ACC112 (cell line): ENCODE results near the gene CCT3.

Experiments
- H2AFZ ChIP-seq: fragments of 200-600 bp; sonication (generic); one replicate; pipeline ENCODE4 v1.6.0; 2017; ENCODE audit warnings: antibody characterized with exemption, low read length; ENCODE audit not compliant: unreplicated experiment
- H3K27ac ChIP-seq: fragments of 200-600 bp; sonication (generic); 2 replicates; pipeline ENCODE4 v1.5.1; 2014; ENCODE audit warnings: low read depth, mild to moderate bottlenecking, antibody characterized with exemption, low read length, moderate library complexity
- H3K27me3 ChIP-seq: fragments of 200-600 bp; sonication (generic); 2 replicates; pipeline ENCODE4 v1.6.1; 2014; ENCODE audit warnings: mild to moderate bottlenecking, antibody characterized with exemption, low read length, moderate library complexity, mixed read lengths; ENCODE audit not compliant: insufficient read depth
- H3K36me3 ChIP-seq: fragments of 200-600 bp; sonication (generic); 2 replicates; pipeline ENCODE4 v1.6.1; 2016; ENCODE audit warnings: mild to moderate bottlenecking, antibody characterized with exemption, low read length, moderate library complexity, mixed read lengths; ENCODE audit not compliant: insufficient read depth
- H3K4me1 ChIP-seq: fragments of 200-600 bp; sonication (generic); one replicate; pipeline ENCODE4 v1.6.1; 2016; ENCODE audit warnings: low read length, mixed read lengths; ENCODE audit not compliant: insufficient read depth, unreplicated experiment, control insufficient read depth
- H3K4me3 ChIP-seq: fragments of 200-600 bp; sonication (generic); 2 replicates; pipeline ENCODE4 v1.5.1; 2014; ENCODE audit warnings: mild to moderate bottlenecking, low read depth, low read length
- H3K79me2 ChIP-seq: fragments of 200-600 bp; sonication (generic); one replicate; pipeline ENCODE4 v1.6.0; 2016; ENCODE audit warnings: low read length; ENCODE audit not compliant: control insufficient read depth, unreplicated experiment, insufficient read depth

The CCT3 gene

GRCh38 chr1:156338180-156338976 is at the start of gene CCT3, which contains the start of gene TSACC:
Gene CCT3 (minus strand): TSS chr1:156338292. CDS start chr1:156338184, 108 bp downstream.
Gene TSACC (plus strand): TSS chr1:156338526. CDS start chr1:156339758, 1,232 bp downstream.
- Histone ChIP-seq H3K79me2 (peaks cover 45% of the 10 kb centered on the region), H3K27me3 (no peaks in the 10 kb centered on the region), H3K4me3 (peak within 1 kb of the TSS; percentile 97), H3K27ac (peak within 1 kb of the TSS; percentile 38), H3K4me1 (peaks cover 15% of the 10 kb centered on the region), H3K36me3 (peaks cover 23% of the 10 kb centered on the region), H2AFZ (peak within 1 kb of the TSS; percentile 96)

- Histone ChIP-seq H3K27ac (no peak overlapping the region), H2AFZ (no peak overlapping the region), H3K36me3 (no peaks in the 10 kb centered on the region), H3K79me2 (no peaks in the 10 kb centered on the region), H3K4me3 (no peak overlapping the region), H3K4me1 (no peaks in the 10 kb centered on the region), H3K27me3 (peaks cover 46% of the 10 kb centered on the region)
Measured at GRCh38 chr1:156387870-156388173, 49.7 kb upstream of the CCT3 start.

GRCh38 chr1:156386949-156387869 is 49.1 kb upstream of the CCT3 start:
- Histone ChIP-seq H2AFZ (no peak overlapping the region), H3K79me2 (no peaks in the 10 kb centered on the region), H3K4me1 (no peaks in the 10 kb centered on the region), H3K4me3 (no peak overlapping the region), H3K36me3 (no peaks in the 10 kb centered on the region), H3K27ac (no peak overlapping the region), H3K27me3 (peaks cover 46% of the 10 kb centered on the region)

GRCh38 chr1:156386134-156386901 is 48.2 kb upstream of the CCT3 start:
- no peaks in the 10 kb centered on the region for H3K4me1 ChIP-seq
- no peak overlapping the region for H3K4me3 ChIP-seq
- H2AFZ ChIP-seq, result no peak overlapping the region
- peaks cover 41% of the 10 kb centered on the region for H3K27me3 ChIP-seq
- H3K36me3 ChIP-seq, result no peaks in the 10 kb centered on the region
- H3K27ac ChIP-seq, result no peak overlapping the region
- H3K79me2 ChIP-seq, result no peaks in the 10 kb centered on the region

GRCh38 chr1:156385534-156386031 is 47.5 kb upstream of the CCT3 start:
- H3K79me2 ChIP-seq, result no peaks in the 10 kb centered on the region
- H3K27me3 ChIP-seq, result peaks cover 39% of the 10 kb centered on the region

GRCh38 chr1:156384658-156385057 is 46.6 kb upstream of the CCT3 start:
- Histone ChIP-seq H2AFZ (no peak overlapping the region), H3K36me3 (no peaks in the 10 kb centered on the region), H3K4me3 (no peak overlapping the region), H3K27me3 (peaks cover 30% of the 10 kb centered on the region), H3K27ac (no peak overlapping the region), H3K4me1 (no peaks in the 10 kb centered on the region), H3K79me2 (no peaks in the 10 kb centered on the region)

More at GRCh38 chr1:156385534-156386031, 47.5 kb upstream of the CCT3 start:
- no peak overlapping the region for H3K27ac ChIP-seq
- H3K36me3 ChIP-seq, result no peaks in the 10 kb centered on the region
- H3K4me1 ChIP-seq, result no peaks in the 10 kb centered on the region
- H3K4me3 ChIP-seq, result no peak overlapping the region
- H2AFZ ChIP-seq, result no peak overlapping the region

- Histone ChIP-seq H3K27ac (no peak overlapping the region), H3K36me3 (no peaks in the 10 kb centered on the region), H2AFZ (no peak overlapping the region), H3K4me3 (no peak overlapping the region), H3K79me2 (no peaks in the 10 kb centered on the region), H3K27me3 (peaks cover 24% of the 10 kb centered on the region), H3K4me1 (no peaks in the 10 kb centered on the region)
Measured at GRCh38 chr1:156384007-156384406, 45.9 kb upstream of the CCT3 start.

- no peak overlapping the region for H2AFZ ChIP-seq
- no peaks in the 10 kb centered on the region for H3K4me1 ChIP-seq
- H3K36me3 ChIP-seq, result no peaks in the 10 kb centered on the region
- H3K27ac ChIP-seq, result no peak overlapping the region
- no peak overlapping the region for H3K4me3 ChIP-seq
- H3K79me2 ChIP-seq, result no peaks in the 10 kb centered on the region
- H3K27me3 ChIP-seq, result peaks cover 14% of the 10 kb centered on the region
Measured at GRCh38 chr1:156383023-156383422, 44.9 kb upstream of the CCT3 start.

- H3K27ac ChIP-seq, result no peak overlapping the region
- peaks cover 9% of the 10 kb centered on the region for H3K27me3 ChIP-seq
- no peaks in the 10 kb centered on the region for H3K36me3 ChIP-seq
- H2AFZ ChIP-seq, result no peak overlapping the region
- no peaks in the 10 kb centered on the region for H3K79me2 ChIP-seq
- H3K4me3 ChIP-seq, result no peak overlapping the region
- H3K4me1 ChIP-seq, result no peaks in the 10 kb centered on the region
Measured at GRCh38 chr1:156382561-156382960, 44.5 kb upstream of the CCT3 start.
